ENCODE results near the gene ACAD10. TPM values are rescaled to one million over a fixed set of nuclear protein-coding genes. Genes with fewer than 3 reads are reported as not detected.

Gene ACAD10
- total and polyA plus RNA-seq, 12 donors, result 7.8 to 43.4 (median 34.8) TPM

DNA sequence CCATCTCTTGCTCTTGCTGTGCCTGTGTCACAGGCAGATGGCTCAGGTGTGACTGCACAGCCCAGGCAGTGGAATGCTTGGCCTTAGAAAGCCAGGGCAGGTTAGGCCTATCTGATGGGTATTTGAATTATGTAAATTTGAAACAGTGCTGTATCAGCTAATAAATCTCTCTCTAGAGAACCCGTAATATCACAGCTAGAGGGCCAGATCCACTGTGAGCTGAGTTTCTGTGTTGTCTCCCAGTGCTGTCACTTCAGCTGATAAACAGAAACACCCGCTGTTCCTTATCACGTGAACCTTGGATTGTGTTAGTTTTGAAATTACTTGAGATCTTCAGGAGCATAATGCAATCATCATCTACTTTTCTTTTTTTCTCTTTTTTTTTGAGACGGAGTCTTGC lies 59.4 kb downstream of the ACAD10 start:
- DNase-seq (no peak), ATAC-seq (no peak)
- 64 to 68% methylated on average over 4 of the region's 4 CpGs for WGBS, 2 donors
- Histone ChIP-seq H3K4me1 (peaks cover 4 to 35% (median 20%) of the 10 kb centered on the region in 9 donors), H3K36me3 (peaks cover 0 to 76% (median 32%) of the 10 kb centered on the region in 9 donors), H3K27me3 (no peaks in the 10 kb centered on the region), H3K27ac (no peak overlapping the region), H3K4me3 (no peak overlapping the region), H3K9me3 (no peaks in the 10 kb centered on the region)
- intact Hi-C loops (cut with DNase I), result no loop called here
- TF ChIP-seq, protein P1, sequence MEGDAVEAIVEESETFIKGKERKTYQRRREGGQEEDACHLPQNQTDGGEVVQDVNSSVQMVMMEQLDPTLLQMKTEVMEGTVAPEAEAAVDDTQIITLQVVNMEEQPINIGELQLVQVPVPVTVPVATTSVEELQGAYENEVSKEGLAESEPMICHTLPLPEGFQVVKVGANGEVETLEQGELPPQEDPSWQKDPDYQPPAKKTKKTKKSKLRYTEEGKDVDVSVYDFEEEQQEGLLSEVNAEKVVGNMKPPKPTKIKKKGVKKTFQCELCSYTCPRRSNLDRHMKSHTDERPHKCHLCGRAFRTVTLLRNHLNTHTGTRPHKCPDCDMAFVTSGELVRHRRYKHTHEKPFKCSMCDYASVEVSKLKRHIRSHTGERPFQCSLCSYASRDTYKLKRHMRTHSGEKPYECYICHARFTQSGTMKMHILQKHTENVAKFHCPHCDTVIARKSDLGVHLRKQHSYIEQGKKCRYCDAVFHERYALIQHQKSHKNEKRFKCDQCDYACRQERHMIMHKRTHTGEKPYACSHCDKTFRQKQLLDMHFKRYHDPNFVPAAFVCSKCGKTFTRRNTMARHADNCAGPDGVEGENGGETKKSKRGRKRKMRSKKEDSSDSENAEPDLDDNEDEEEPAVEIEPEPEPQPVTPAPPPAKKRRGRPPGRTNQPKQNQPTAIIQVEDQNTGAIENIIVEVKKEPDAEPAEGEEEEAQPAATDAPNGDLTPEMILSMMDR (IDR thresholded peaks at IDR 0.05), result no peak

DNA sequence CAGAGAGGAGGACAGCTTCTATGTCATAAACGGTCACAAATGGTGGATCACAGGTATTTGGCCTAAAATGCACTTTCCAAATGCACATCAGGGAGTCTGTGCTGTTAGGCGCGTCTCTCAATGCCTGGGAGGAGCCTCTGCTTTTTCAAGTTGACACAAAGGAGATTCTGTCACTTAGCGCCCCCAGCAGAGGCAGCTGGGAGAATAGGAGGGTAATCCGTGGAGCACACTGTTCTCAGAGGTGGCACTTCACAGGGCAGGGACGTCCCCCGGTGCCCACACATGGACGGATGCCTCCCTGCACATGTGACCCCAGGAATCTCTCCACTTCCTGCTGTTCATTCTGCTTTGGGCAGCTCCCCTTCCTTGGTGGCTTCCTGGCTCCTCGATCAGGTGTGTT lies 61.5 kb downstream of the ACAD10 start:
- WGBS, 2 donors, result 60 to 66% methylated on average over 9 of the region's 9 CpGs
- H3K27ac ChIP-seq, result peak overlapping the region in 1 of 10 donors; percentile 67
- peak in 3 of 8 donors; percentile 21 to 41 (median 35) for ATAC-seq
- no peaks in the 10 kb centered on the region for H3K27me3 ChIP-seq
- H3K4me3 ChIP-seq, result no peak overlapping the region
- no peaks in the 10 kb centered on the region for H3K9me3 ChIP-seq
- intact Hi-C loops (cut with DNase I), result no loop called here
- TF ChIP-seq, protein P1 (IDR thresholded peaks at IDR 0.05), result no peak
- no peak for DNase-seq
- peaks cover 0 to 22% (median 14%) of the 10 kb centered on the region in 9 donors for H3K4me1 ChIP-seq
- H3K36me3 ChIP-seq, result peaks cover 0 to 97% (median 39%) of the 10 kb centered on the region in 9 donors

DNA sequence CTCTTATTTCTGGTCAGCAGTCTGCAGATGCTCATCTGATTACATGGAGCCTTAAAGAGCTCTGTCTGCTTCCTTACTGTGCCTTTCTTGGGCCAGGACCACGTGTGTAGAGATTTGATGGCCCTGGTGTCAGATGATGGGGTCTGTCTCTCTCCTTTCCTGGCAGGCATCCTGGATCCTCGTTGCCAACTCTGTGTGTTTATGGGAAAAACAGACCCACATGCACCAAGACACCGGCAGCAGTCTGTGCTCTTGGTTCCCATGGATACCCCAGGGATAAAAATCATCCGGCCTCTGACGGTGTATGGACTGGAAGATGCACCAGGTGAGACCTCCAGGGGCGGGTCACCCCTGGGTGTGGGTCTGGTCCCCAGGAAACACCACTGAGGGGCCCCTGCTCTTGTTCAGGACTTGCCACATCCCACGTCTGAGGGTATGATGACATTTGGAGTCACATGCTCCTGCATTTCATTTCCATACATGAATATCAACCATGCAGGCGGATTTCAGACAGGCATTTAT lies 62.4 kb downstream of the ACAD10 start:
- Histone ChIP-seq H3K27me3 (no peaks in the 10 kb centered on the region), H3K36me3 (peaks cover 0 to 91% (median 39%) of the 10 kb centered on the region in 9 donors), H3K9me3 (no peaks in the 10 kb centered on the region), H3K4me3 (no peak overlapping the region), H3K4me1 (peaks cover under 1 to 24% (median 14%) of the 10 kb centered on the region in 9 donors), H3K27ac (peak overlapping the region in 8 of 10 donors; percentile 2 to 71 (median 61))
- 39 to 40% methylated on average over 8 of the region's 8 CpGs for WGBS, 2 donors
- ATAC-seq (peak in 1 of 8 donors; percentile 33), DNase-seq (no peak)
- TF ChIP-seq, protein P1 (IDR thresholded peaks at IDR 0.05), result no peak
- intact Hi-C loops (cut with DNase I), result no loop called here

DNA sequence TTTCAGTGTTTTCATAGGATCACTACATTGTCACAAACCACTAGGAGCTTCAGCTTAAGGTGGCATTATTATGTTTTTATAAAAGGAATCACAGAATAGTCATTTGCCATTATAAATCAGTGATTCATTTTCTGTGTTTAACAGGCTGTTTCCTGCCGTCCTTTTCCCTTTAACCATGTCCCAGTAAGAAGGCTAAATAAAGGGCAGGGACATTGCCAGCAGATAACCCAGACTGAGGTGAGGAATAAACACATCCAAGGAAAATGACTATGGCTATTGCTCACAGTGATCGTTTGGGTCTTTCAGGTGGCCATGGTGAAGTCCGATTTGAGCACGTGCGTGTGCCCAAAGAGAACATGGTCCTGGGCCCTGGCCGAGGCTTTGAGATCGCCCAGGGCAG lies 63.0 kb downstream of the ACAD10 start:
- intact Hi-C loops (cut with DNase I), result no loop called here

More for the DNA sequence above, 63.0 kb downstream of the ACAD10 start:
- Histone ChIP-seq H3K27me3 (no peaks in the 10 kb centered on the region), H3K4me1 (peaks cover 6 to 31% (median 14%) of the 10 kb centered on the region in 9 donors), H3K27ac (peak overlapping the region; percentile 33 to 74 (median 61)), H3K4me3 (no peak overlapping the region), H3K9me3 (no peaks in the 10 kb centered on the region), H3K36me3 (peaks cover 0 to 86% (median 39%) of the 10 kb centered on the region in 9 donors)
- no peak for DNase-seq
- ATAC-seq, result peak in 6 of 8 donors; percentile 14 to 49 (median 33)
- TF ChIP-seq, protein P1 (IDR thresholded peaks at IDR 0.05), result no peak
- 63 to 66% methylated on average over 7 of the region's 7 CpGs for WGBS, 2 donors

Measured in heart right ventricle (tissue), 16 donors.